GM18907 (cell line): ENCODE data around the gene PSMD8.
"Not testable (repeated sequence)": the region's sequence is repeated elsewhere in the genome, so short reads cannot be mapped to it uniquely, and the experiment has no call there.

ENCODE experiments used
- ATAC-seq: cut with Tn5 transposase; IDR thresholded peaks from one replicate; pipeline ENCODE4 v1.9.1; 2021; ENCODE audit warnings: mild to moderate bottlenecking, moderate library complexity; ENCODE audit not compliant: unreplicated experiment

Gene PSMD8

DNA sequence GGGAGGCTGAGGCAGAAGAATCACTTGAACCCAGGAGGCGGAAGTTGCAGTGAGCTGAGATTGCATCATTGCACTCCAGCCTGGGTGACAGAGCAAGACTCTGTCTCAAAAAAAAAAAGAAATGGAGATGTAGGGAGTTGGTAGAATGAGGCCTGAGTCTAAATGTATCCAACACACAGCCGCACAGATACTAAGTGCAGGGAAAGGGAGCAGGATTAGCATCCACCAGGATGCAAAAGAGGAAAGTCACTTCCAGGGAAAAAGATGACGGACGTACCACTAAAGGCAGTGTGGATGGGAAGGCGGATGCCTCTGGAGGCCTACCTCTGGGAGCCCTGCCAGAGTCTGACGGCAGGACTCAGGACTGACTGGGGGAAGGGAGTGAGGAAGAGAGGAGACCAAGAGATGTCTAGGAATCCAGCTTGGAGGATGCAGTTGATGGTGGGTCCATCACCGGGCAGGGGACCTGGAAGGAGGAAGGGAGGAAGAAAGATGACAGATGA lies 35.3 kb downstream of the PSMD8 start:
- ATAC-seq, result no peak

DNA sequence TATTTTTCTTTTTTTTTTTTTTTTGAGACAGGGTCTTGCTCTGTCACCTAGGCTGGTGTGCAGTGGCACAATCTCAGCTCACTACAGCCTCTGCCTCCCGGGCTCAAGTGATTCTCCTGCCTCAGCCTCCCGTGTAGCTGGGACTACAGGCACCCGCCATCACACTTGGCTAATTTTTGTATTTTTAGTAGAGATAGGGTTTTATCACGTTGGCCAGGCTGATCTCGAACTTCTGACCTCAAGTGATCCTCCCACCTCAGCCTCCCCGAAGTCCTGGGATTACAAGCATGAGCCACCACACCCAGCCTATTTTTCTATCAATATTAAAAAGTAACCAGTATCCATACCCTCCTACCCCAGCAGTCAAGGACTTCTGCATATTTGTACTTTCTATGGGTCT lies 36.0 kb downstream of the PSMD8 start:
- ATAC-seq, result not testable (repeated sequence)

- ATAC-seq, result no peak
Measured at GRCh38 chr19:38411041-38411712, 36.8 kb downstream of the PSMD8 start.

DNA sequence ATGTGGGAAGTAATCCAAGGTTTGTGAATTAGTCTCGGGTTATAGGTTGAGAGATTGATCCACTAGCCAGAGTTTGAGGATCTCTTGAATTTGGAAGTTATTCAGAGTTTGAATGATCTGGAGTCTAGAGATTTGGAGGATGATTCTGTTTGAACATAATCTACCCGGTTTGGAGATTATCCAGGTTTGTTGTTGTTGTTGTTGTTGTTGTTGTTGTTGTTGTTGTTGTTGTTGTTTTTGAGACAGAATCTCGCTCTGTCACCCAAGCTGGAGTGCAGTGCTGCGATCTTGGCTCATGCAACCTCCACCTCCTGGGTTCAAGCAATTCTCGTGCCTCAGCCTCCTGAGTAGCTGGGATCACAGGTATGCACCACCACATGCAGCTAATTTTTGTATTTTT lies 37.5 kb downstream of the PSMD8 start:
- not testable (repeated sequence) for ATAC-seq

GRCh38 chr19:38412491-38412890 lies 38.1 kb downstream of the PSMD8 start:
- no peak for ATAC-seq

DNA sequence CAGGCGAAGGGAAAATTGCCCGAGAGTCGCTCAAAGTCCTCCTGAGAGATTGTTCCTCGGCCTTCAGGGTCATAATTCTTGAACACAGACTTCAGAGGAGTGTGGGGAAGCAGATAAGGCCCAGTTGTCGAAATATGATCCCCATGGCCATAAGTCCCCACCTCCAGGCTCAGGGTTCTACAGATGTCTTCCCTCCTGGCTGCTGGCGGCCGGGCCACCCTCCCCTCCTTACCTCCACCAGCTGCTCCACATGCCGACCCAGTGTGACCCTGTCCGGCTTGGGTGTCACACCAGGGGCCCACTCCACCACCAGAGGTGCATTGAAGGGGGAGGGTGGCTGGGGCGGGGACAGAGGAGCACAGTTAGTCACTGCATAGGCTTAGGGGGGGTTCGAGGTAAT lies 38.6 kb downstream of the PSMD8 start:
- ATAC-seq, result no peak

- no peak for ATAC-seq
Measured at GRCh38 chr19:38413416-38413815, 39.0 kb downstream of the PSMD8 start.

DNA sequence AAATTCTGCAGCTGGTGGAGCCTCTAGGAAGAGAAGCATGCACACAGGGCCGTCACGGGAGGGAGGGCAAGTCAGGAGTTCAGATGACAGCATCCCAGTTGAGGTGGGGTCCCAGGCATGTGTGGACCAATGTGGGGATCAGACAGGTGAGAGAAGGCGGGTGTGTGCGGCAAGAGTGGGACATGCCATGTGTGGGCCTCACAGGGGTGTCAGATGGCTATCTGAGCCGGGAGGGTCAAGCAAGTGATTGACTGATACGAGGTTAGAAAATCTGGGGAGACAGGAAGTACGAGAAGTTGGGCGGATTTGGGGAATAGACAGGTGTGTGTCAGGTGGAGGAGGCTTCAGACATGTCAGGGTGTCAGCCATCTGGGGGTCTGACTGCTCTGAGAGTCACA lies 42.8 kb downstream of the PSMD8 start:
- no peak for ATAC-seq

DNA sequence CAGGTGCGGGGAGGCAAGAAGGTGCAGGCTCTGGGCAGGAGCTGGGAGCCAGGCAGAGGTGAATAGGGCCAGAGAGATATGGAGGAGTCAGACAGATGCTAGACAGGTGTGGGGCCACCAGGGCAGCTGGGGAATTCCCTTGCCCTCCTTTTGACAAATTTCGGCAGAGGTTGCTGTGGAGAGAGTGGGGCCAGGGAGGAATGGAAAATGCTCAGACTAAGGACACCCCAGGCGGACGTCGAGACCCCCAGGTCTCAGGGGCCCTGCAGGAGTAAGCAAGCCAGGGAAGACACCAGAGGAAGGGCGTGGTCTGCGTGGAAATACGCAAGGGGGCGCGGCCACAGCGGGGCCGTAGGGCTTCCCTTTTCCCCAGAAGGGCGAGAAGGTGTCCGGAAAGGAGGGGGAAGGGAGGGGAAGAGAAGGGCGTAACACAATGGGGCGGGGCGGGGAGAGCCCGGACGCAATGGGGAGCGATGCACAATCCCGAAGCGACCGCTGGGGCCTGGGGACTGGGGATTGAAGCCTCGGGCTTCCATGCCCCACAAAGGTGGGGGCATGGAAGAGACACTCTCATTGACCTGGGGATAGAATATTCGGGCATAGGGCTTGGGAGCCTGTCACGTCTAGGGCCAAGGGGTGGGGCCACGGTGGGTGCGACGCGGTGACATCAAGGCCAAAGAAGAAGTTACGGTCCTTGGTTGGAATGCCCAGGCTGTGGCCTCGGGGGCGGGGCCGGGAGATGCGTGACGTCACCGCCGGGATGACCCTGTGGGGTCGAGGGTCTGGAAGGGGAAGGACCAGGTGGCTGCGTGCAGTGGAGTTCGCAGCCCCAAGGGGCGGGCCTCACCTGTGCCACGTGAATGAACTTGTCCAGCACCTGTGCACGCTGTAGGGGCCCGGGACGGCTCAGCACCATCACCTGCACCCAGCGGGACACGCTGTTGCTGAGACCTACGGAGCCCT lies 43.5 kb downstream of the PSMD8 start:
- ATAC-seq, result no peak

DNA sequence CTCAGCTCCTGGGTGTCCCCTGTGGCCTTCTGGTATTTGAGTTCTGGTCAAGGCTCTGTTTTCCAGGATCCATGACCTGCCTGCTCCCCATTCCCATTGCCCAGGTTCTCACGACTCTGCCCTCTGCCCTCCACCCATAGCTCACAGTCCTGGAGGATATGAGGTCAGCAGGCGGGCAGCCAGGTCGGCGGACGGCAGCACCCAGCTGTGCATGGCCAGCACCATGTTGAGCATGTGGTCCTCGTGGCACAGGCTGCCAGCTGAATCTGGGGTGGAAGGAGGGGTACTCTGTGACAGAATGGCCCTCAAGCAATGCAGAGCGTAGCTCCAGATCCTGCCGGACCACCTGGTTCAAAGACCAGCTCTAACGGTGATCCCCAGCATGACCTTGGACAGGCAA lies 46.6 kb downstream of the PSMD8 start:
- ATAC-seq, result no peak

DNA sequence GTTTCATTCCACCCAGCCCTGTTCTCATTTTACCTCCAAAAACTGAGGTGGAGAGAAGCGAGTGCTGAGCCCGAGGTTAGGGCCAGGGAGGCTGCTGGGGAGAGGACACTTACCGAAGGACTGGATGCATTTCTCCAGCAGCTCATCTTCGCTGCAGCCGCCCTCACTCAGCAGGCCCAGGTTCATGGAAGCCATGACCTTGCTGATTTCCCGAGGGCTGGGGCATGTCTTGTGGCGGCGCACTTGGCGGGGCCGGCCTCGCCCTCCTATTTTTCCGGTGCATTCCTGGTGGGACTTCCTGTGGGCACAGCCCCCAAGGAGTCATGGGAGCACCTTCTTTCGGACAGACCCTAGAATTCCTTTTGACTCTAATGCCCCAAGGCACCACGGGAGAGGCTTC lies 47.5 kb downstream of the PSMD8 start:
- no peak for ATAC-seq

GRCh38 chr19:38422438-38422837 lies 48.1 kb downstream of the PSMD8 start:
- no peak for ATAC-seq

GRCh38 chr19:38424272-38424671 lies 49.9 kb downstream of the PSMD8 start:
- no peak for ATAC-seq

DNA sequence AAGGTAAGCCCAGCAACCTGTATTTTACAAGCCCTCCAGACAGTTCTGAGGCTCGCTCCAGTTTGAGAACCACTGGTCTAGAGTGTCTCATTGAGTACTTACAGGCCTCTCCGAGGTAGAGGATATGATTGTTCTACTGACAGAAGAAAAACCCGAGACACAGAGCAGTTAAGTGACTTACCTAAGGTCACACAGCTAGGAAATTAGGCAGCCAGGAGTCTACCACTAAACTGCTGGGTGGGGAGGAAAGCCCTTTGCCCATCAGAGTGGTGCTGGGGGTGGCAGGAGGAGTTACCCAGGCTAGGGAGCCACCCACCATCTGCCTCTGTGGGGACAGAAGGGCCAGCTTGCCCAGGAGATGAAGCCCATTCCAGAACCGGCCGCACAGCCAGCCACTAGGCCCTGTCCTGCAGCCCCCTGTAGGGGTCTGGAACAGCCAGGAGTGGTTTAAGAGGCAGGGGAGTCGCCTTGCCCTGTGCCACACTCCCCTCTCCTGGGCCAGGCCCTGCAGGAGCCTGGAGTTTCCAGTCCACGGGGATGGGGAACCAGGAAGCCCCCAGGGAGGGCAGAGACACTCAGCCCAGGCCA lies 50.9 kb downstream of the PSMD8 start:
- no peak for ATAC-seq

GRCh38 chr19:38425810-38426466 lies 51.6 kb downstream of the PSMD8 start, which contains the start of gene RASGRP4:
TSS of gene RASGRP4 (minus strand) at chr19:38426219. CDS start at chr19:38426091, 128 bp downstream.
- no peak for ATAC-seq

DNA sequence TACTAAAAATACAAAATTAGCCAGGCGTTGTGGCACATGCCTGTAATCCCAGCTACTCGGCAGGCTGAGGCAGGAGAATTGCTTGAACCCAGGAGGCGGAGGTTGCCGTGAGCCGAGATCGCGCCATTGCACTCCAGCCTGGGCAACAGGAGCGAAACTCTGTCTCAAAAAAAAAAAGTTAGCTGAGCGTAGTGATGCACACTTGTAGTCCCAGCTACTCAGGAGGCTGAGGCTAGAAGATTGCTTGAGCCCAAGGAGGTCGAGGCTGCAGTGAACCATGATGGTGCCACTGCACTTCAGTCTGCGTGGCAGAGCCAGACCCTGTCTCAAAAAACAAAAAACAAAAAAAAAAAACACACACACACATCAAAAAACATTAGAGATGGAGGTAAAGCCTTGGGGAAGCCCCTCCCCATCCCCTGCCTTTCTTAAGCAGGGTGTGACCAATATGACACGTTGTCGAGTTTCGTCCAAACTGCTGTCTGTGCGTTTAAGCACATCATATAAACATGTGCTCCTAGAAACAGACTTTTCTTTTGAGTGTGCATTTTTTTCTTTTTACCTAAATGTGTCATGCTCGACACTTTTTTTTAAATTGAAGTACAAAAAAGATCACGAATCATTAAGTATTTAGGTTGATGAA lies 52.8 kb downstream of the PSMD8 start:
- not testable (repeated sequence) for ATAC-seq

DNA sequence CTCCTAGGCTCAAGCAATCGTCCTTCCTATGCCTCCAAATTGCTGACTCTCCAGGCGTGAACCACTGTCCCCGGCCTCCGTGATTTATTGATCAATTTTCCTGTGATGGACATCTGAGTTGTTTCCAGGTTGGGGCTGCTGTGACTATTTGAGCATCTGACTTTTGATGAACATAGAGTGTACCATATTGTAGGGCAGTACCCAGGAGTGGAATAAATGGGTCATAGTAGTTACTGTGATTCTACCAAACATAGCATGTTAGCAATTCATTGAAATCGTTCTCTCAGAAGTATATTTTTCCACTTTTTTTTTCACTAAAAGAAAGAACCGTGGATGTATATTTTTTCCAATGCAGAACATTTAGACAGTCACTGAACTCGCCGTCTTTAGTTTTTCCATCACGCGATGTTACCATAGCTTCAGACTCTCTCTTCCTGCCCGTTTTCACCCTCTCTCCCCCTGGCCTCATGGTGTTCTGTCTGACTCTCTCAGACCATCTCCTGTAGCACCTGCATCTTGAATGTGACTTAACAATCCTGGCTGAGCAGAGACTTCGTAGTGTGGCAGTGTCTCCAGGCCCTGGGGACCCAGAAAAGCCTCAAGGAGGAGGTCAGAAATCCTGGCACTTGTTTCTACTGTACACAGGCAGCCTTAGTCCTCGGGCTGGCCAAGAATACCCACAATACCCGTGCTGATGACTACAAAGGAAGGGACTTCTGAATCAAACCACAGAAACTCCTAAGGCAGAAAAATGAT lies 54.9 kb downstream of the PSMD8 start:
- ATAC-seq, result no peak

- no peak for ATAC-seq
Measured at GRCh38 chr19:38429811-38430156, 55.4 kb downstream of the PSMD8 start.

DNA sequence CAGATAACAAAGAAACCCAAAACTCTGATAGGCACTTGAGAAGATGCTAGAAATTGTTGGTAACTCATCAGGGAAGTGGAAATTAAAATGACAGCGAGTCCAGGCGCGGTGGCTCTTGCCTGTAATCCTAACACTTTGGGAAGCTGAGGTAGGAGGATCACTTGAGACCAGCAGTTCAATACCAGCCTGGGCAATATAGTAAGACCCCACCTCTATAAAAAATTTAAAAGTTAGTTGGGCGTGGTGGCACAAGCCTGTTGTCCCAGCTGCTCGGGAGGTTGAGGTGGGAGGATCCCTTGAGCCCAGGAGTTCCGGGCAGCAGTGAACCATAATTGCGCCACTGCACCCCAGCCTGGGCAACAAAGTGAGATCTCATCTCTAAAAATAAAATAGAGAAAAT lies 56.6 kb downstream of the PSMD8 start:
- ATAC-seq, result no peak

GRCh38 chr19:38433268-38433733 lies 58.9 kb downstream of the PSMD8 start, which contains the start of gene RYR1:
TSS of gene RYR1 (plus strand) at chr19:38433691. CDS start at chr19:38433830, 139 bp downstream.
- ATAC-seq, result no peak
